Keratinocyte (primary cell): ENCODE measurements around the gene C4orf50. TPM values are rescaled to one million over a fixed set of nuclear protein-coding genes. Genes with fewer than 3 reads are reported as not detected.

Source experiments
- DNase-seq: peaks from one replicate; pipeline ENCODE4 v3.0.0-alpha.2; 2011; ENCODE audit warnings: low read depth, missing footprints, low spot score
- FAIRE-seq: peaks from 2 replicates; lab custom pipeline; 2011; peaks lifted over from hg19 to GRCh38; lab: Jason Lieb, UNC
- H2AFZ ChIP-seq: 2 replicates; pipeline ENCODE4 v1.6.0; 2012; ENCODE audit warnings: low read length, control low read depth, inconsistent platforms; ENCODE audit not compliant: control insufficient read depth
- H3K27ac ChIP-seq: 2 replicates; pipeline ENCODE4 v1.5.1; 2011; ENCODE audit warnings: low read length; ENCODE audit not compliant: control insufficient read depth, insufficient read depth
- H3K27me3 ChIP-seq: 3 replicates; pipeline ENCODE4 v1.6.0; 2011; ENCODE audit warnings: low read length; ENCODE audit not compliant: control insufficient read depth, insufficient read depth; ENCODE audit errors: extremely low read depth
- H3K36me3 ChIP-seq, 2 experiments: 2 replicates in 1 of 2; 3 replicates in 1 of 2; pipeline ENCODE4 v1.5.1; 2011; ENCODE audit warnings: low read length in 2 of 2, mild to moderate bottlenecking in 1 of 2; ENCODE audit not compliant: control insufficient read depth in 2 of 2, insufficient read depth in 2 of 2; ENCODE audit errors: extremely low read depth in 1 of 2
- H3K4me1 ChIP-seq: 3 replicates; pipeline ENCODE4 v1.5.1; 2011; ENCODE audit warnings: low read length; ENCODE audit not compliant: control insufficient read depth, insufficient read depth; ENCODE audit errors: extremely low read depth
- H3K4me2 ChIP-seq: 3 replicates; pipeline ENCODE4 v1.6.0; 2011; ENCODE audit warnings: low read depth, low read length; ENCODE audit not compliant: control insufficient read depth, insufficient read depth; ENCODE audit errors: extremely low read depth
- H3K4me3 ChIP-seq, 3 experiments: fragments of 200-600 bp in 1 of 3; sonication (generic) in 1 of 3; 2 replicates in 2 of 3; 3 replicates in 1 of 3; pipeline ENCODE4 v1.5.1; 2011 to 2016; ENCODE audit warnings: low read length in 3 of 3, mild to moderate bottlenecking in 3 of 3, control low read depth in 2 of 3, inconsistent platforms in 1 of 3, low read depth in 1 of 3, mixed read lengths in 1 of 3, mixed run types in 1 of 3, moderate library complexity in 1 of 3; ENCODE audit not compliant: control insufficient read depth in 2 of 3, insufficient read depth in 2 of 3; ENCODE audit errors: extremely low read depth in 1 of 3
- H3K79me2 ChIP-seq: 2 replicates; pipeline ENCODE4 v1.6.0; 2012; ENCODE audit warnings: low read length; ENCODE audit not compliant: control insufficient read depth, insufficient read depth
- H3K9ac ChIP-seq: 3 replicates; pipeline ENCODE4 v1.6.0; 2011; ENCODE audit warnings: low read length; ENCODE audit not compliant: control insufficient read depth, insufficient read depth; ENCODE audit errors: extremely low read depth
- H3K9me1 ChIP-seq: 3 replicates; pipeline ENCODE4 v1.6.0; 2011; ENCODE audit warnings: low read length; ENCODE audit not compliant: control insufficient read depth, insufficient read depth; ENCODE audit errors: extremely low read depth
- H3K9me3 ChIP-seq: 2 replicates; pipeline ENCODE4 v1.5.1; 2012; ENCODE audit warnings: low read depth, low read length; ENCODE audit not compliant: control insufficient read depth
- H4K20me1 ChIP-seq: 3 replicates; pipeline ENCODE4 v1.6.0; 2011; ENCODE audit warnings: low read length; ENCODE audit not compliant: control insufficient read depth, insufficient read depth; ENCODE audit errors: extremely low read depth
- CTCF ChIP-seq, 3 experiments: IDR thresholded peaks in 1 of 3; conservative IDR thresholded peaks in 1 of 3; optimal IDR thresholded peaks in 1 of 3; 2 replicates in 2 of 3; 3 replicates in 1 of 3; pipeline versions ENCODE3 to v1.5.1; 2011; ENCODE audit warnings: low read length in 3 of 3, mild to moderate bottlenecking in 3 of 3, moderate library complexity in 2 of 3, control low read depth in 1 of 3, inconsistent platforms in 1 of 3; ENCODE audit not compliant: insufficient read depth in 2 of 3; ENCODE audit errors: extremely low read depth in 1 of 3
- EZH2 ChIP-seq: IDR thresholded peaks from one replicate; pipeline ENCODE4 v1.6.1; 2012; ENCODE audit warnings: inconsistent platforms, mild to moderate bottlenecking, low read length, moderate library complexity
- dilution Hi-C: fragments of 300-500 bp; cut with MboI; formaldehyde crosslinking; loops from one replicate; pipeline ENCODE4 v1.7.0; 2020; ENCODE audit warnings: low sequenced_read_pairs; ENCODE audit not compliant: extremely low pct_ligation_motif_present
- polyA minus RNA-seq, 3 experiments: library from RNA; depleted of rRNA, polyadenylated mRNA; stranded (reverse); fragments of >200 nt; gene quantifications; 1 replicate in 1 of 3; 2 replicates in 1 of 3; 3 replicates in 1 of 3; pipeline ENCODE4 v1.2.3, GENCODE V29; 2011
- polyA plus RNA-seq, 5 experiments: library from polyadenylated mRNA; depleted of rRNA in 3 of 5; stranded (reverse) in 3 of 5; stranded (forward) in 1 of 5; unstranded in 1 of 5; fragments of >200 nt; gene quantifications; 1 replicate in 1 of 5; 2 replicates in 3 of 5; 3 replicates in 1 of 5; pipeline versions ENCODE4 v1.2.1 to v1.2.3, GENCODE V29; 2011 to 2012; ENCODE audit warnings: missing spikeins in 2 of 5, low read depth in 1 of 5, low replicate concordance in 1 of 5

Gene C4orf50
- polyA plus RNA-seq (not detected in 3 replicates), polyA minus RNA-seq (not detected in 3 replicates)
- not detected for polyA plus RNA-seq (2011; ENCODE audit: low read depth)
- not detected in 2 replicates for polyA plus RNA-seq (2011; cell fraction: cytosol; rRNA removed)
- polyA plus RNA-seq (2011; cell fraction: nucleus; rRNA removed), result not detected in 2 replicates
- polyA plus RNA-seq (2012; ENCODE audit: low replicate concordance), result 0.03 TPM in 1 of 2 replicates, not detected in the other
- not detected for polyA minus RNA-seq (2011; cell fraction: cytosol; rRNA and poly(A)+ RNA removed)
- not detected in 2 replicates for polyA minus RNA-seq (2011; cell fraction: nucleus; rRNA and poly(A)+ RNA removed)

DNA sequence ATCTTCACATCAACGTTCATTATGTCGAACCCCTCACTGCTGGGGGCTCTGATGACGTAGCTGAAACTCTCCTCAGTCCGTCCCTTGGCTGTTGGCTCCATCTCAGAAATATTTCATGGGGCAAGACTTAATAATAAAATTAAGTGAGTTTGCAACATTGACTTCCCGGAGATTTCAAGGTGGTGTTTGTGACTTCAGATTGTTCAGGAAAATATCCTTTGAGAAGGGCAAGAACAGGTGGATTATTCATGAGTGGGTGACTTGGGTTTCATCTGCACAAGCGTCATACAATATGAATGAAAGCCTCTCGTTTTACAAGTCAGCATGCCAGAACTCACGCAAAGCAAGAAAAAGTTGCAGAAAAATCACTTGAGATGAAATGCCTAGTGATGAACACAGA is at the start of gene C4orf50:
Gene C4orf50, minus strand, starts transcription at position 101 of the 400 bp plus-strand sequence.
- no peaks in the 10 kb centered on the region for H3K4me1 ChIP-seq
- H4K20me1 ChIP-seq, result no peaks in the 10 kb centered on the region
- dilution Hi-C loops, result no loop called here
- no peaks in the 10 kb centered on the region for H3K27me3 ChIP-seq
- no peaks in the 10 kb centered on the region for H3K79me2 ChIP-seq
- no peaks in the 10 kb centered on the region for H3K9me3 ChIP-seq
- H3K36me3 ChIP-seq, result no peaks in the 10 kb centered on the region
- no peak within 1 kb of the TSS for H3K4me2 ChIP-seq
- no peak within 1 kb of the TSS for H3K9ac ChIP-seq
- H2AFZ ChIP-seq, result no peak within 1 kb of the TSS
- H3K27ac ChIP-seq, result no peak within 1 kb of the TSS
- TF ChIP-seq CTCF (optimal IDR thresholded peaks at IDR 0.05 in 1 of 3, IDR thresholded peaks at IDR 0.05 in 1 of 3, conservative IDR thresholded peaks at IDR 0.05 in 1 of 3; ENCODE audit: extremely low read depth in 1 of 3, insufficient read depth in 2 of 3, low read length in 3 of 3), result no peak
- no peak for TF ChIP-seq EZH2
- H3K9me1 ChIP-seq, result no peaks in the 10 kb centered on the region
- DNase-seq, result no peak
- H3K4me3 ChIP-seq, result no peak within 1 kb of the TSS
- no peak for FAIRE-seq

- Histone ChIP-seq H3K4me1 (no peaks in the 10 kb centered on the region), H3K27ac (no peak overlapping the region), H2AFZ (no peak overlapping the region), H3K4me2 (no peak overlapping the region), H4K20me1 (no peaks in the 10 kb centered on the region), H3K9me1 (no peaks in the 10 kb centered on the region), H3K27me3 (no peaks in the 10 kb centered on the region), H3K4me3 (no peak overlapping the region), H3K36me3 (no peaks in the 10 kb centered on the region), H3K9ac (no peak overlapping the region), H3K9me3 (peaks cover 3% of the 10 kb centered on the region), H3K79me2 (no peaks in the 10 kb centered on the region)
- dilution Hi-C loops, result no loop called here
- TF ChIP-seq EZH2 (no peak), CTCF (optimal IDR thresholded peaks at IDR 0.05 in 1 of 3, IDR thresholded peaks at IDR 0.05 in 1 of 3, conservative IDR thresholded peaks at IDR 0.05 in 1 of 3; ENCODE audit: extremely low read depth in 1 of 3, insufficient read depth in 2 of 3, low read length in 3 of 3) (no peak)
- FAIRE-seq (no peak), DNase-seq (no peak)
Measured at GRCh38 chr4:6065934-6066590, 47.8 kb upstream of the C4orf50 start.
